NCI-H1417 treated with DMSO at 0.1 percent for 48 hours (cell line): Measurements from ENCODE around the gene PRKCA.

Experiments used
- DNase-seq: peaks from one replicate; lab custom pipeline; 2025; lab: John Stamatoyannopoulos, UW

The PRKCA gene

GRCh38 chr17:66414561-66415175, 112.3 kb downstream of the PRKCA start:
- DNase-seq, result no peak

- DNase-seq, result no peak
Measured at GRCh38 chr17:66415366-66416206, 113.2 kb downstream of the PRKCA start.

DNA sequence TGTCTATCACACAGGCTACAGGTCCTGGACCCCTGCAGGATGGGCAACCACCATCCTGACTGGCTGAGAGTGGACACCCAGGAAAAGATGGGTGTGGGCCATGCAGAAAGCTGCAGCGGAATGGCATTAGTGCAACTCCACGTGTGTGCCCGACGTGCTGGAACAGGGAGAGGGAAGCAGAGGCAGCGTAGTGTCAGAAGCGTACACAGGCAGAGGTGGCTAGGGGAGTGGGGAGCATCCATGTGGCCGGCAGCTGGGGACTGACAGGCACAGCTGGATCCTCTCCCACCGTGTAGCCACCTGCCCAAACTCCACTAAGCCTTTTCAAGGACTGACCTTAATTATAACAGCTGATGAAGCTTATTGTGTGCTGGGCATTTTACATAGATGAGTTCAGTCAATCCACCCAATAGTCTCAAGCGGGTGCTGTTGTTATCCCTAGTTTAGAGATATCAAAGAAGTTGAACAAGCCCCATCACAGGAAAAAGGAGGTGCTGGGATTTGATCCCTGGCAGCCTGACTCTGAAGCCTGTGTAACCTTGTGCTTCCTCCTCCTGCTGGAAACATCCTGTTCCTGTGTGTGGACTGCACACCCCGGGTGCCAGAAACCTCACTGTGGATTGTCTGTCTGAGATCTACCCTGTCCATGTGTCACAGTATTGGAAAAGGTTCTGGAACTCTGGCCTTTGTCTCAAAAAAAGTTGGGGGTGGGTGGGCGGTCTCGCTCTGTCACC, 114.0 kb downstream of the PRKCA start:
- DNase-seq, result no peak

- no peak for DNase-seq
Measured at GRCh38 chr17:66417300-66417719, 114.9 kb downstream of the PRKCA start.

DNA sequence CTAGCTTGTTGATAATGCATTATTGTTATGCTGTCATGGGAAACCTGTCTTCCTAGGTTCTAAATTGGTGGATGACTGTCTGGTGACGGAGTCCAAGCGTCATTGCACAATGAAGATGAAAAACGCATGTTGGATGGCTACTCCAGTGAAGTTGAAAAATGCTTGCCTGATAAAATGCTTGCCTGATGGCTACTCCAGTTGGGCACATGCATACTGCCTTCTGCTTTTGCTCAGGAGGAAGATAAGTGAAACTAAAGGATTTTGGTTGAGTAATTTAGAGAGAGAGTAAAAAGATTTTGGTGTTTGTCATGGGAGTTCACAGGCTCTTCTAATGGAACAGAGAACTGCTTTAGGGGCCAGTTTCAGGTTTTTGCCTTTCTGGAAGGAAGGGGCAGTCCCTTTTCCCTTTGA, 118.6 kb downstream of the PRKCA start:
- no peak for DNase-seq

DNA sequence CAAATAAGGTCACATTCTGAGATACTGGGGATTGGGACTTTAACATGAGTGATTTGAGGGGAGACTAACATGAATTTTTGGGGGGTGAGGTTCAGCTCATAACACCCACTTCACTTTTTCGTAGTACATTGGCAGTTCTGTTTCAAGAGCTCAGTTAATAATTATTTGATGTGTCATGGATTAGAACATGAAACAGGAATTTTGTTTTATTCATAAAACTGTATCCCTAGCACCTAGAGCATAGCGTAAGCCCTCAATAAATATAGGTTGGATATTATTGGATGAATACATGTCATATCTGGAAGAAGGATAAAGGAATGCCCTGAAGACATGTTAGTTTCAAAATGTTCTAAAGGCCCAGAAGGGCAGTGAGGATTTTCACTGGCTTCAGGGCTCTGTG, 119.8 kb downstream of the PRKCA start:
- no peak for DNase-seq

- no peak for DNase-seq
Measured at GRCh38 chr17:66423056-66423955, 120.9 kb downstream of the PRKCA start.

DNA sequence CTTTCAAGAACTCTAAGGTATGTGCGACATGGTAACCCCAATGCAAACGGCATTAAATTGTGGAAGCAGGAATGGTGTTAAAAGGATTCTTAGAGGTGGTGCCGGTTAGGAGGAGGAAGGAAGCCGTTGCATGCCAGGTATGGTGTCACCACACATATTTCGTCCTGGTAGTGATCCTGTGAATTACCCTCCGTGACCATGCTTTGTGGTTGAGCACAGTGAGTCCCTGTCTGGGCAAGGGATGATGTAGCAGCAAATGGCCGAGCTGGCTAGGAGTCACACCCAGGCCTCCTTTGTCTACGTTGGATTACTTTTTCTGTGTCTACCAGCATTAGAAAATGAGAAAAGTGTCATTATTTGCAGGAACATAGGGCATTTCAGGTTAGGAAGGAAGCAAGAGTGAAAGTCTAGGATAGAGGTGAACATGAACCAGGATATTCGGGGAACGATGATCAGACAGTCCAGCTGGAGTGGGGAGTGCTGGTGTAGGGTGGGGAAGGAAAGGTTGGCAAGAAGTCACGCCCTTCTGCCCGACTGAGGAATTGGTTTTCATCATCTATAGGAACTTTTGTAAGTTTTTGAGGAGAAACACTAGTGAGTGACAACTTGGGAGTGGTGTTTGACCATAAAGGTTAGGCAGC, 123.5 kb downstream of the PRKCA start:
- DNase-seq, result no peak

GRCh38 chr17:66426397-66427033, 124.1 kb downstream of the PRKCA start:
- DNase-seq, result no peak

GRCh38 chr17:66427134-66427533, 124.7 kb downstream of the PRKCA start:
- no peak for DNase-seq

GRCh38 chr17:66429680-66430079, 127.3 kb downstream of the PRKCA start:
- no peak for DNase-seq

DNA sequence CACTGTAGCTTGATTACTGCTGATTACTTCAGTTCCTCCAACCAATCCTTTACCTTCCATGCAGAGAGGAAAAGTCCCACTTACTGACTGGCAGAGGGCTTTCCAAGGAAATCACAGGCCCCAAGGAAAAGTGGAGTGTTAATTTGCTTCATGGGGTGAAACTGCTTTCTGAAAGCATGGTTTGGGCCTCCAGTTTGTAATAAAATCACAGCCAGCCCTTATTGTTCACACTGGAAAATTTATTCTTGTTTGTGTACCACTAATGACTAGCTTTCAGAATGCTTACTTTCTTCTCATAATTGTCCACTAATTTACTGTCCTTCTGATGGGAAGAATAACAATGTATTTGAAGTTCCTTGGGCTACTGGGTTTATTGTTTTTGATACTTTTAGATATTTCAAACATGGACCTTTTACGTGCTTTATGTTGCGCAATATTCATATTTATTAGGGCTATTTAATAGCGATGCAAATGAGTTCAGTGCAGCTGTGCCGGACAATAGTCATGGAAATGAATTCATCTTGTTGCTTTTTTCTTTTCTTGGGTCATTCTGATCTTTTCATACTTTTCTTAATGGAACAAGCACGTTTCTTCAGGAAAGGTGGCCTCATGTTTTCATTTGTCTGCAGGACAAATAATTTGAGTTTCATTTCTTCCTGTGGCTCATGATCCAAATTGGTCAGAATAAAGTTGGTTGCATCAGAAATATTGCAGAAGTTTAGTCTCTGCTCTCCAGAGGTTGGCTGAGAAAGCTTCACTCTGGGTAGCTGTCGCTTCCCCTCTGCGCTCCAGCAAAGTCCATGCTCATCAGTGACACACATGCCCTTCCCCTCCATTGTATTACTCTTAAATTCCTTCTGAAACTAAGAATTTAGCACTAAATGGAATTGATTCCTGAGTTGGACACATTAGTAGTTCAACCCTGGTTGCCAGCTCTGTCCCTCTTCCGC, 128.7 kb downstream of the PRKCA start:
- DNase-seq, result no peak

- no peak for DNase-seq
Measured at GRCh38 chr17:66431910-66432309, 129.5 kb downstream of the PRKCA start.

DNA sequence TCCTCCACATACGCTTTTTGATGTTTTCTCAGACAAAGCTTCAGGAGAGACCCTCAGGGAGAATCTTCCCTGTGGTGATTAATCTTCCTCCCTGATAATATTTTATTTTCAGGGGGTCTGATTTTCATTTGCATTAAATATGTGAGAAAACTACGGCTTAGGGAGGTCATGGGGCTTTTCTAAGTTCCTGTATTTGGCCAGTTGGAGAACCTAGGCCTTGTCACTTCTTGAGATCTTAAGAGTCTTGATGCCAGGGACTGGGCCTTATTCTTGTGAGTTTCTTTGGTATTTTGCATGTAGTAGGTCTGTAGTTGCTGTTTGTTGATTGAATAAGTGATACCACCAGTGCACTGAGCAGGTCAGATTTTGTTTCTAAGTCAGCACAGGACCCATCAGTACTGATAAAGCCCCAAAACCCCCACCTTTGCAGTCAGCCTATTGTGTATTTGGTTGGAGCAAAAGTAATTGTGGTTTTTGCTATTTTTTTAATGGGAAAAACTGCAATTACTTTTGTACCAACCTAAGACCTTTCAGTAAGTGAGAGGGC, 130.1 kb downstream of the PRKCA start:
- DNase-seq, result no peak

DNA sequence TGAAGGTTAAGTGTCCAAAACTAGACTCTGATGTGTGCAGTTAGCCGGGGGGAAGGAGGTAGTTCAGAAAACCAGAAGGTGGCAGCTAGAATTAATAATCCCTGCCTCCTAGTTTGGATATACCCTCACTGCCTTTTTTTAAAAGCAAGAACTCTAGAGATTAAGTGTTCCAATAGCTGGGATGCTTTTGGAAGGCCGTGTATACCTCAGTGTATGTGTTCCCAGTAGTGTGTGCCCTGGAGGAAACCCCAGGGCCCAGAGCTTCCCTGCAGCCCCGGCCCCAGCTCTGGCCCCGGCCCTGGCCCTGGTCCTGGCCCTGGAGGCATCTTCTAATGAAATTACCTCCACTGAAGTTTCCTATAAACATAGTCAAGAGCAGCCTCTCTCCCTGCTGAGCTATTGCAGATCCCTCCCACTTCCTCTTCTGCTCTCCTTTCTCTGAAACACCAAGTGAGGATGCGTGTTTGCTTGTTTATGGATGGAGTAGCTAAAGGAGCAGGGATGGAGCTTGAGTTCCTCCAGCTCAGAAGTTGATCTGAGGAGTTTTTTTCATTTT, 130.7 kb downstream of the PRKCA start:
- no peak for DNase-seq

DNA sequence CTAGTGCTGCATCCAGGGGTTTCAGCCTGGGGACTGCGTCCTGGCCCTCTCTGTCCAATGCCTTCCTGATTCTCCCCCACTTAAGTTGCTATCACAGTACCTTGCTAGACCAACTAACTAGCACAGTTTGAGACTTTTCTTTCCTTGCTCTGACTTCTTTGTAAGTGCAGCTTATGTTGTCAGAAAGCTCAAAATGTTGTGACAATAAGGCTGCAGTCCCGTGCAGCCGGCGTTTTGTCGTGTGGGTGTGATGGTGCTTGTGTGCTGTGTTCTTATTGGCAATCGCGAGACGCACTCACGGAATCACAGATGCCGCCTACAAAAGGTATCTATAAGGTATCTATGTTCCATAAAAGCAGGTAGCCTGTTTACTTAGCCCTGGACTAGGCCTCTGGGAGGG, 132.8 kb downstream of the PRKCA start:
- no peak for DNase-seq

- DNase-seq, result no peak
Measured at GRCh38 chr17:66436631-66437030, 134.2 kb downstream of the PRKCA start.

- DNase-seq, result no peak
Measured at GRCh38 chr17:66437476-66438026, 135.1 kb downstream of the PRKCA start.

- DNase-seq, result no peak
Measured at GRCh38 chr17:66438101-66438500, 135.7 kb downstream of the PRKCA start.
